AG09309 (cell line): ENCODE results near the gene ERGIC3.

Experiments used
- DNase-seq: peaks from one replicate; pipeline ENCODE4 v3.0.0-alpha.2; 2010; ENCODE audit warnings: low read depth
- H3K4me3 ChIP-seq: 2 replicates; pipeline ENCODE4 v1.5.1; 2011; ENCODE audit warnings: mild to moderate bottlenecking, low read depth, low read length, moderate library complexity; ENCODE audit not compliant: control insufficient read depth
- CTCF ChIP-seq: IDR thresholded peaks from 2 replicates; pipeline ENCODE4 v1.5.1; 2011; ENCODE audit warnings: mild to moderate bottlenecking, low read depth, low read length, inconsistent platforms; ENCODE audit not compliant: insufficient read depth, control insufficient read depth; ENCODE audit errors: missing control alignments

ERGIC3 gene

GRCh38 chr20:35595456-35595855, 53.6 kb downstream of the ERGIC3 start:
- TF ChIP-seq CTCF: no peak
- no peak overlapping the region for H3K4me3 ChIP-seq
- no peak for DNase-seq

GRCh38 chr20:35595901-35596300, 54.0 kb downstream of the ERGIC3 start:
- no peak for TF ChIP-seq CTCF
- no peak for DNase-seq
- H3K4me3 ChIP-seq: no peak overlapping the region

- H3K4me3 ChIP-seq: no peak overlapping the region
- DNase-seq: no peak
- TF ChIP-seq CTCF: no peak
Measured at GRCh38 chr20:35597186-35597585, 55.3 kb downstream of the ERGIC3 start.

- DNase-seq: no peak
- no peak for TF ChIP-seq CTCF
- H3K4me3 ChIP-seq: no peak overlapping the region
Measured at GRCh38 chr20:35598476-35598875, 56.6 kb downstream of the ERGIC3 start.

- no peak overlapping the region for H3K4me3 ChIP-seq
- TF ChIP-seq CTCF: no peak
- no peak for DNase-seq
Measured at GRCh38 chr20:35598899-35599775, 57.3 kb downstream of the ERGIC3 start.

GRCh38 chr20:35599776-35600120, 57.9 kb downstream of the ERGIC3 start:
- DNase-seq: no peak
- TF ChIP-seq CTCF: no peak
- no peak overlapping the region for H3K4me3 ChIP-seq
